NCI-H2081 treated with DMSO at 0.1 percent for 48 hours (cell line): ENCODE measurements around the gene TSKS.

Experiments used
- DNase-seq: peaks from one replicate; lab custom pipeline; 2025; lab: John Stamatoyannopoulos, UW

TSKS gene, protein sequence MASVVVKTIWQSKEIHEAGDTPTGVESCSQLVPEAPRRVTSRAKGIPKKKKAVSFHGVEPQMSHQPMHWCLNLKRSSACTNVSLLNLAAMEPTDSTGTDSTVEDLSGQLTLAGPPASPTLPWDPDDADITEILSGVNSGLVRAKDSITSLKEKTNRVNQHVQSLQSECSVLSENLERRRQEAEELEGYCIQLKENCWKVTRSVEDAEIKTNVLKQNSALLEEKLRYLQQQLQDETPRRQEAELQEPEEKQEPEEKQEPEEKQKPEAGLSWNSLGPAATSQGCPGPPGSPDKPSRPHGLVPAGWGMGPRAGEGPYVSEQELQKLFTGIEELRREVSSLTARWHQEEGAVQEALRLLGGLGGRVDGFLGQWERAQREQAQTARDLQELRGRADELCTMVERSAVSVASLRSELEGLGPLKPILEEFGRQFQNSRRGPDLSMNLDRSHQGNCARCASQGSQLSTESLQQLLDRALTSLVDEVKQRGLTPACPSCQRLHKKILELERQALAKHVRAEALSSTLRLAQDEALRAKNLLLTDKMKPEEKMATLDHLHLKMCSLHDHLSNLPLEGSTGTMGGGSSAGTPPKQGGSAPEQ

GRCh38 chr19:49763230-49763629, at the start of gene TSKS:
Gene TSKS (minus strand): TSS chr19:49763306. CDS start chr19:49763247, 59 bp downstream.
- no peak for DNase-seq

GRCh38 chr19:49812452-49812996, 49.4 kb upstream of the TSKS start:
- DNase-seq = no peak

DNA sequence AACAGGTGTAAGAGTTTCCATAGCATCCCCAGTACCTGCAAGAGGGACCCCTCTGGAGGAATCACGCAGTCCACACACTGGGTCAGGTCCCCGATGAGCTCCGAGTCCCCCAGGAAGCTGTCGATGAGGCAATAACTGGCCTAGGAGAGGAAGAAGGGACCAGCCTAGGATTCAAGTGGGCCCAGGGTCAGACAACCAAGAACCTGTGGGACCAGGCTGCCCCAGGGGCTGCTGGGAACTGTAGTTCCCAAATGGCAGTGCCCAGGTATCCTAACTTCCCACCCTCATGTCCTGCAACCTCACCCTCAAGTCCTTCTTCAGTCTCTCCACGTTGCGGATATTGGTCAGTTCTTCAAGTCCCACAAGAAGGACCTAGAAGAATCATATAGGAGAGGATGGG, 48.2 kb upstream of the TSKS start:
- DNase-seq = no peak

DNA sequence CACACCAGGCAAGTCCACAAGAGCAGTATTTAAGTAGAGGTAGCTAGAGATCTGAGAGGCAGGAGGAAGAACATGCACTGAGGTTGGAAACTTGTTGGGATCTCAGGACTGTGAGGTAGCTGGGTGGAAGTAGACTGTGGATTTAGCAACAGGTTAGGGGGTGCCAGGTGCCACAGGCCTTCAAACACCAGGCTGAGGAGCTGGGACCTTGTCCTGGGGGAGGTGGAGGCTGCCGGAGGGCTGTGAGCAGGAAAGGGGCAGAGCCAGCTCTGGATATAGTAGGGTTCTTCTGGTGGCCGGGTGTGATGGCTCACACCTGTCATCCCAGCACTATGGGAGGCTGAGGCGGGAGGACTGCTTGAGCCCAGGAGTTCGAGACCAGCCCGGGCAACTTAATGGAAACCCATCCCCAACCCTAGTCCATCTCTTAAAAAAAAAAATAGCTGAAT, 46.9 kb upstream of the TSKS start:
- no peak for DNase-seq

GRCh38 chr19:49809160-49809940, 46.2 kb upstream of the TSKS start:
- DNase-seq = no peak

- no peak for DNase-seq
Observed at GRCh38 chr19:49808711-49809159, 45.6 kb upstream of the TSKS start.

DNA sequence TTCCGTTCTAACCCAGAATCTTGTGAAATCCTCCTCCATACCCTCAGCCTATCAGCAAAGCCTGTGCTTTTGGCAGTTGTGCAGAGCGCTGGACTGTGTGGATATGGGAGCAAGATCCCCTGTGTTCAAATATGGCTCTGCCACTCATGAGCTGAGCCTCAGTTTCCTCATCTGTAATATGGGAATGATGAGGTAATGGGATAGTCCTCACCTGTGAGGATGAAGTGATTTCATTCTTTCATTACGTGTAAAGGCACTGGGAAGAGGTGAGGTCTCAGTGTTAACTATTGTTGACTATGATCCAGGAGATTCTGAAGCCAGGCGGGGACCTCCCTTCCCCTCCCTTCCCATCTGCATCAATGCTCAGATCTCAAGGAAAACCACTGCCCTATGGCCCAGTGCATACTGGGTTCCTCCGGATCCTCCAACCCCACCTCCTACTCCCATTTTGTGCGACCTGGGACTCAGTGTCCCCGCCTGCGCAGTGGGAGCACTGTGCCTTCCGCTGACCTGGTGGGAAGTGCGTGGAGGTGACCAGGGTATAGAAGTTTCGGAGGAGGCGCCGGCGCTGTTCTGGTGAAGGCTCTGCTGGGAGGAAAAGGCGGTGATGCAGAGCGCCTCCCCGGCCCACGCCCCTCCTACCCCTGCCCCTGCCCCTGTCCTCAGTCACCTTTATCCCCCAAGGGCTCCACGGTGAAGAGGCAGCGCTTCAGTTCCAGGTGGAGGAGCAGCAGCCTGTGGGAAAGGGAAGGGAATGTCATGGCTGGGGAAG, 45.0 kb upstream of the TSKS start:
- DNase-seq = no peak

DNA sequence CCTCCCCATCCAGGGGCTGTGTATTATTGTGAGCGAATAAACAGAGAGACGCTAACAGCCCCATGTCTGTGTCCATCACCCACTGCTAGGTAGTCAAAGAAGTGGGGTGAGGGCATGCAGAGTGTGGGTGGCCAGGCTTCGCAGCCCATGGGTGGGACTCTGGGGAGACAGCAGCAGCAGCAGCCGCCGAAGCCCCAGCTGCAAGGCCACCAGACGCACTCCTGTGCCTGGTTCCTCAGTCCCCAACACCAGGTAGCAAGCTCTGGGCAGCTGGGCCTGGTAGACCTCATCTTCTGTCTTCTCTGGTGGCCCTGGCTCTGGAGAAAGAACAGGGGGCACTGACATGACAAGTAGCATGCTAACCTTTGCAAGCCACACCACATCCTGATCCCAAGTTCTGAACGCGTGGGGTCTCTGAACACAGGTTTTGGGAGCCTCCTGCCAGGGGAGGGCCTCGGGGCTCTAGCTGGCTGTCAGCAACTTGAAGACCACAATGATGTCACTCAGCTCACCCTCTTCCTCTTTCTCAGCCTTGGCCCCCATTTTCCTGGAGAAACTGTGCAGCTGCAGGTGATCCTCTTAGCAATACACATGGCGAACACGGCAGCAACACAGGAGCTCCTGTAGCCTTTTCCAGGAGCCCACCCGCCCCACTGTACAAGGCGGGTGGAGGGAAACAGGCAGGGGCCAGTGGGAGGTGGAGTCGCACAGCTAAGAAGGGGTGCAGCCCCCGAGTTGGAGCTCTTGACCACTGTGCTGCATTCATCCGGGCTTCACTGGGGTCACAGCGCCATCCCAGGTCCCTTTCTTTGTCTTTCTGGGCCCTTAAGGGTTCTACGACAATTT, 44.2 kb upstream of the TSKS start:
- DNase-seq = no peak

DNA sequence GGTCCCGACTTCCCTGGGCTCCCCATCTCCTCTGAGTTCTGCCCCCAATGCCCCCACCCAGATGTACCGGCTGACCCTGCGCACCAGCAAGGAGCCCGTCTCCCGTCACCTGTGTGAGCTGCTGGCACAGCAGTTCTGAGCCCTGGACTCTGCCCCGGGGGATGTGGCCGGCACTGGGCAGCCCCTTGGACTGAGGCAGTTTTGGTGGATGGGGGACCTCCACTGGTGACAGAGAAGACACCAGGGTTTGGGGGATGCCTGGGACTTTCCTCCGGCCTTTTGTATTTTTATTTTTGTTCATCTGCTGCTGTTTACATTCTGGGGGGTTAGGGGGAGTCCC, 43.5 kb upstream of the TSKS start:
- no peak for DNase-seq

GRCh38 chr19:49805822-49806619, 42.9 kb upstream of the TSKS start:
- DNase-seq = no peak

DNA sequence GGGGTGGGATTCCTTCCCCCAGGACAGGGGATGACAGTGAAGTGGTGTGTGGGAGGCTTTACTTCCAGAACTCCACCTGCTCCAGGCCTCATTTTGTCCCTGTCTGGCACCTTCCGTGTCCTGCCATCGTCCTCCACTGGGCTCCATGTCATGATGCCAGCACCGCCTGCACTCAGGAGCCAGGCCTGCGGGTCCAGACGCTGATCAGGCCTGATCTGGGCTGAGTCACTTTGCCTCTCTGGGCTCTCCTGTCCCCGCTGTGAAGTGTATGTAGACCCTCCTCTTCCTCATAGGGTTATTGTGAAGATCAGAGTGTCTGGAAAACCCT, 40.4 kb upstream of the TSKS start:
- no peak for DNase-seq

- no peak for DNase-seq
Observed at GRCh38 chr19:49802836-49803528, 39.9 kb upstream of the TSKS start.

GRCh38 chr19:49801966-49802661, 39.0 kb upstream of the TSKS start:
- no peak for DNase-seq

GRCh38 chr19:49801401-49801888, 38.3 kb upstream of the TSKS start:
- no peak for DNase-seq

GRCh38 chr19:49800771-49801170, 37.7 kb upstream of the TSKS start:
- no peak for DNase-seq

DNA sequence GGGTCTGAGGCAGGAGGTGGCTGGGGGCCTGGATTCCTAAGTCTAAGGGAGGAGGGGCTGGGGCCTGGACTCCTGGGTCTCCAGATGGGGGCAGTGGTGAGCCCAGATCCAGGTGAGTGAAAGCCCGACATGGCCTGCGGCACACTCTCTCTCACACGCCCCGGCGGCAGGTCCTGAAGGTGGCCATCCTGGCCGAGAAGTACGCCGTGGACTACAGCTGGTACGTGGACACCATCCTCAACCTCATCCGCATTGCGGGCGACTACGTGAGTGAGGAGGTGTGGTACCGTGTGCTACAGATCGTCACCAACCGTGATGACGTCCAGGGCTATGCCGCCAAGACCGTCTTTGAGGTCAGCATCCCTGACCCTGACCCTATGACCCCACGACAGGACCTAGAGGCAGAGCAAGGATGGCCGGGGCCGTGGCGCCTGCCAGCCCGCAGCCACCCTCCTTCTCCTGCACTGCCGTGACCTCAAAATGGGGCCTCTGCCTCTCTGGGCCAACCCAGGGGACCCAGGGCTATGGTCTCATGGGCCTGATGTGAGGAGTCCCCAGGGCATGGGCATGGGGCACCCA, 36.8 kb upstream of the TSKS start:
- no peak for DNase-seq

- no peak for DNase-seq
Observed at GRCh38 chr19:49799271-49799797, 36.2 kb upstream of the TSKS start.

GRCh38 chr19:49798574-49798973, 35.5 kb upstream of the TSKS start:
- no peak for DNase-seq
